K562 (cell line): Measurements from ENCODE around the gene ACACB.

Experiments used
- ATF3 ChIP-seq, 2 experiments: fragments of 450-650 bp in 1 of 2; sonication (generic) in 1 of 2; formaldehyde crosslinking in 1 of 2; IDR thresholded peaks in 1 of 2; conservative IDR thresholded peaks in 1 of 2; 2 replicates each; pipeline versions ENCODE4 v1.6.1 to v1.8.1; 2016 to 2023; ENCODE audit warnings: mild to moderate bottlenecking in 2 of 2, moderate library complexity in 2 of 2, inconsistent platforms in 1 of 2, missing genetic modification reagents in 1 of 2
- CTCF ChIP-seq, 3 experiments: IDR thresholded peaks in 2 of 3; conservative IDR thresholded peaks in 1 of 3; 2 replicates each; pipeline ENCODE4 v1.5.1; 2011 to 2012; ENCODE audit warnings: low read length in 3 of 3, mild to moderate bottlenecking in 3 of 3, control low read depth in 2 of 3, improper control_type of control experiment in 1 of 3, inconsistent platforms in 1 of 3, low read depth in 1 of 3, mixed read lengths in 1 of 3, moderate library complexity in 1 of 3; ENCODE audit not compliant: insufficient read depth in 2 of 3
- HDAC2 ChIP-seq: fragments of 450-650 bp; IDR thresholded peaks from 2 replicates; pipeline ENCODE4 v1.6.1; 2016; ENCODE audit warnings: mild to moderate bottlenecking
- PREB ChIP-seq: sonication (generic); formaldehyde crosslinking; IDR thresholded peaks from 2 replicates; pipeline ENCODE4 v1.8.1; 2023; ENCODE audit warnings: mild to moderate bottlenecking, missing genetic modification reagents
- TFAP4 ChIP-seq: sonication (generic); formaldehyde crosslinking; IDR thresholded peaks from 2 replicates; pipeline ENCODE4 v1.8.0; 2022; ENCODE audit warnings: missing genetic modification reagents, mild to moderate bottlenecking, moderate library complexity, borderline replicate concordance
- ZNF184 ChIP-seq: sonication (generic); formaldehyde crosslinking; IDR thresholded peaks from 2 replicates; pipeline ENCODE4 v1.5.0; 2020; ENCODE audit warnings: missing genetic modification reagents

GRCh38 chr12:109156036-109156435, 39.6 kb downstream of the ACACB start:
- no peak for TF ChIP-seq HDAC2
- no peak for TF ChIP-seq ZNF184 (CRISPR knock-in tag)
- TF ChIP-seq CTCF (IDR thresholded peaks at IDR 0.05 in 2 of 3, conservative IDR thresholded peaks at IDR 0.05 in 1 of 3; ENCODE audit: insufficient read depth in 2 of 3, low read depth in 1 of 3, low read length in 3 of 3): no peak
- TF ChIP-seq PREB (CRISPR knock-in tag): no peak
- TF ChIP-seq ATF3 (IDR thresholded peaks at IDR 0.05): no peak
- no peak for TF ChIP-seq ATF3 (CRISPR knock-in tag; conservative IDR thresholded peaks at IDR 0.05)
- no peak for TF ChIP-seq TFAP4 (CRISPR knock-in tag)
